ENCODE data around the gene TMEM232. TPM values are rescaled to one million over a fixed set of nuclear protein-coding genes. Genes with fewer than 3 reads are reported as not detected.

Gene TMEM232
- total RNA-seq, 2 experiments from 2014 or later = 1.1 to 1.7 TPM

- Mint-ChIP-seq H3K36me3 (ENCODE audit: low read depth) (no peaks in the 10 kb centered on the region), H3K9me3 (no peaks in the 10 kb centered on the region), H3K27ac (no peak overlapping the region), H3K27me3 (peaks cover 2% of the 10 kb centered on the region), H3K4me1 (no peaks in the 10 kb centered on the region), H3K4me3 (no peak overlapping the region)
- DNase-seq = no peak
- ChIA-PET POLR2A (no interaction called here), CTCF (no interaction called here)
Observed at GRCh38 chr5:110514030-110514429, 212.4 kb downstream of the TMEM232 start.

DNA sequence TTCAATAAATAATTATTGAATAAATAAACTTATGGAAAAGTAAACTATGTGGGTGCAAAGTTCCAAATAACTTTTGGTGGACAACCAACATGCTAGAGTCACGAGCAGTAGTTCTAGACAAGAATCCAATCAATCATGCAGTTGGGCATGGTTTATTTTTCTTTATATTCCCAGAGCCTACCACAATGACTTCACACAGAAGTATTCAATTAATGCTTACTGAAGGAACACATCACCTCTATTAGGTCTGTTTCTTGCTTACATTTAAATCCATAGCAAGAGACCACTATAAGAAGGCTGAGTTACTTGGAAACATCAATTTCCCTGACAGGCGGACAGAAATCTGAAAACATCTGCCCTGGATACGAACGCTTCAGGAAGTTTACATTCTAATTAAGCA lies 214.2 kb downstream of the TMEM232 start:
- no peaks in the 10 kb centered on the region for H3K36me3 Mint-ChIP-seq (ENCODE audit: low read depth)
- no peak overlapping the region for H3K27ac Mint-ChIP-seq
- no peaks in the 10 kb centered on the region for H3K9me3 Mint-ChIP-seq
- H3K27me3 Mint-ChIP-seq = peaks cover 2% of the 10 kb centered on the region
- no peak overlapping the region for H3K4me3 Mint-ChIP-seq
- POLR2A ChIA-PET = no interaction called here
- no peaks in the 10 kb centered on the region for H3K4me1 Mint-ChIP-seq
- CTCF ChIA-PET = no interaction called here
- no peak for DNase-seq

DNA sequence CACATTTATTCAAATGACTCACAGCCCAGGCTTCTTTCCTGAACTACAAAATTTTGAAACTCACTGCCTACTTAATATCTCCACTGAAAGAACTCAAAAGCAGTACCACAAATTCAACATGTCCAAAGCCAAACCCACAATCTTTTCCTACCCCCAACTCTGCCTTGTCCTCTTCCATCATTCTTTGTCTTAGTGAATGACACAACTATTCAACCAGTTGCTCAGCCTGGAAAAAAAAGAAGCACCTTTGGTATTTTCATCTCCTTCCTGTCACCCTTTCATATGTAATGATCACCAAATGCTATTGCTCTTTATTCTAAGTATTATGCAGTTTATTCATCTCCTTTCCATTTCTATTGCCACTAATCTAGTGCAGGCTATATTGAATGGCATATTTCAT lies 216.3 kb downstream of the TMEM232 start:
- no peaks in the 10 kb centered on the region for H3K4me1 Mint-ChIP-seq
- DNase-seq = no peak
- POLR2A ChIA-PET = no interaction called here
- H3K4me3 Mint-ChIP-seq = no peak overlapping the region
- H3K27me3 Mint-ChIP-seq = peaks cover 2% of the 10 kb centered on the region
- H3K27ac Mint-ChIP-seq = no peak overlapping the region
- CTCF ChIA-PET = no interaction called here
- H3K9me3 Mint-ChIP-seq = no peaks in the 10 kb centered on the region
- H3K36me3 Mint-ChIP-seq (ENCODE audit: low read depth) = no peaks in the 10 kb centered on the region

DNA sequence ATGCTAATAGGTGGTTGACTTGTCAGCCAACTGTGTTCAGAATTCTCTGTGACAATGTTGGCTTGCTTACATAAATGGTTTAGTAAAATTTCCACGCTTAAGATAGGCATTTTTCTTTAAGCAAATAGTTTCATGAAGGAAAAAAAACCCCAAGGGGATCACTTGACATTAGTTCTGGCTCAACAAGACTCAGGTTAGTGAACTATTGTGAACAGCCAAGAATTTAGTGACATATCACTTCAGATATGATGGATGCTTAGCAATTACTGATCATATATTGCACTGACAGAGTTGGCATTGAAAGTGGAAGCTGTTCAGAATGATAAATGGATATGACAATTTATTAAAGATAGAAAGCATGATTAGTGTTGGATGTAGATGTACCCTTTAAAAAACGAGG lies 218.5 kb downstream of the TMEM232 start:
- DNase-seq = no peak
- Mint-ChIP-seq H3K4me3 (no peak overlapping the region), H3K4me1 (no peaks in the 10 kb centered on the region), H3K27ac (no peak overlapping the region), H3K9me3 (no peaks in the 10 kb centered on the region), H3K27me3 (no peaks in the 10 kb centered on the region), H3K36me3 (ENCODE audit: low read depth) (no peaks in the 10 kb centered on the region)
- ChIA-PET POLR2A (no interaction called here), CTCF (no interaction called here)

DNA sequence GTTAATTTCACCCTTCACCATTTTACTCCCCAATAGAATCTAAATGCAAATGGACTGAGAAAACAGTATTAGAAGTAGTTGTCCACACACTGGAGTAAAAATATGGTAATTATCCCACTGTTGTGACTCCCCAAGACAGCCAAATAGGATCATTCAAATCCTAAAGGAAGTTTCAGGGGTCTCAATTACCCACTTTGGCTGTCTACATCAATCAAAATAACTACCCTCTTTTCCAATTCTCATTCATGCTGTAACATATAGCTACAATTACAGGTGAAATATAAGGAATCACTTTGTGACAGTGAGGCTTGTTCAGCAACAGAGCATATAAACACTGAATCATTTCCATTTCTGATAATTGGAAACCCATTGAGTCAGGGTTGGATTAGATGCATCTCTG lies 220.1 kb downstream of the TMEM232 start:
- no peak overlapping the region for H3K4me3 Mint-ChIP-seq
- ChIA-PET POLR2A (no interaction called here), CTCF (no interaction called here)
- DNase-seq = no peak
- H3K27me3 Mint-ChIP-seq = no peaks in the 10 kb centered on the region
- H3K4me1 Mint-ChIP-seq = no peaks in the 10 kb centered on the region
- no peak overlapping the region for H3K27ac Mint-ChIP-seq
- no peaks in the 10 kb centered on the region for H3K9me3 Mint-ChIP-seq
- no peaks in the 10 kb centered on the region for H3K36me3 Mint-ChIP-seq (ENCODE audit: low read depth)

DNA sequence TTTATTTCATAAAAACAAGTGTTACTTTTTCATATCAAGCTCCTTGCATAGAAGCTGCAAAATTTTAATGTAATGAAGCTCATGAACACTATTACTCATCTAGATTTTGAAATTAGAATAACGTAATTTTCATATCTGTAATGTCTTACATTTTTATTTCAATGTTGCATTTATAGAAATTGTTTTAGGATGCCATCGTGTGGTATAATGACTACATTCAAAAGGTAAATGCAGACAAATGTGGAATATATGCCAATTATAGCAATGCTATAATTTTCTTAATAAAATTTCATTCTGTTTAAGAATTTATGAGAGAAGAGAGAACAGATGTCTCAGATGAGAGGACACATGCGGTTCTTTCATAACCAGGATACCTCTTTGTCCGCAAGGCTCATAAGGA lies 230.2 kb downstream of the TMEM232 start:
- H3K36me3 Mint-ChIP-seq (ENCODE audit: low read depth) = no peaks in the 10 kb centered on the region
- H3K4me3 Mint-ChIP-seq = no peak overlapping the region
- DNase-seq = no peak
- POLR2A ChIA-PET = no interaction called here
- H3K4me1 Mint-ChIP-seq = no peaks in the 10 kb centered on the region
- no peaks in the 10 kb centered on the region for H3K27me3 Mint-ChIP-seq
- CTCF ChIA-PET = no interaction called here
- no peak overlapping the region for H3K27ac Mint-ChIP-seq
- H3K9me3 Mint-ChIP-seq = no peaks in the 10 kb centered on the region

- no peak overlapping the region for H3K27ac Mint-ChIP-seq
- ChIA-PET POLR2A (no interaction called here), CTCF (no interaction called here)
- H3K4me1 Mint-ChIP-seq = no peaks in the 10 kb centered on the region
- no peaks in the 10 kb centered on the region for H3K9me3 Mint-ChIP-seq
- DNase-seq = no peak
- H3K27me3 Mint-ChIP-seq = no peaks in the 10 kb centered on the region
- H3K36me3 Mint-ChIP-seq (ENCODE audit: low read depth) = no peaks in the 10 kb centered on the region
- H3K4me3 Mint-ChIP-seq = no peak overlapping the region
Observed at GRCh38 chr5:110492446-110492845, 234.0 kb downstream of the TMEM232 start.

GRCh38 chr5:110478895-110479294 lies 247.6 kb downstream of the TMEM232 start:
- no peak for DNase-seq
- ChIA-PET CTCF (no interaction called here), POLR2A (no interaction called here)
- Mint-ChIP-seq H3K36me3 (ENCODE audit: low read depth) (no peaks in the 10 kb centered on the region), H3K9me3 (no peaks in the 10 kb centered on the region), H3K27me3 (no peaks in the 10 kb centered on the region), H3K4me3 (no peak overlapping the region), H3K27ac (no peak overlapping the region), H3K4me1 (no peaks in the 10 kb centered on the region)

- Mint-ChIP-seq H3K4me3 (no peak overlapping the region), H3K4me1 (no peaks in the 10 kb centered on the region), H3K9me3 (no peaks in the 10 kb centered on the region), H3K27ac (no peak overlapping the region), H3K27me3 (no peaks in the 10 kb centered on the region), H3K36me3 (ENCODE audit: low read depth) (no peaks in the 10 kb centered on the region)
- ChIA-PET POLR2A (no interaction called here), CTCF (no interaction called here)
- DNase-seq = no peak
Observed at GRCh38 chr5:110477911-110478310, 248.6 kb downstream of the TMEM232 start.

DNA sequence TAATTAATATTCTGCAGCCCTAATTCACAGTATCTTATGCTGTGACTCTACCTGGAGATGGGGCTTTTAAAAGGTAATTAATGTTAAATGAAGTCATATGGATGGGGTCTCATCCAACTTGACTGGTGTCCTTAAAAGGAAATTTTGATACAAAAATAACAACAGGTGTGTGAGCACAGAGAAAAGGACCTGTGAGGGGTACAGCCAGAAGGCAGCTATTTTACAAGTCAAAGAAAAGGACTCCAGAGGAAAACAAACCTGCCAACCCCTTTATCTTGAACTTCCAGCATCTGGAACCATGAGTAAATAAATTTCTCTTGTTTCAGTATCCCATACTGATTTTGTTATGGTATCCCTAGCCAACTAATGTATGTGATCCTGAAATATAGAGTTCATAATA lies 250.3 kb downstream of the TMEM232 start:
- no peaks in the 10 kb centered on the region for H3K9me3 Mint-ChIP-seq
- POLR2A ChIA-PET = no interaction called here

GRCh38 chr5:110475529-110475928 lies 250.9 kb downstream of the TMEM232 start:
- ChIA-PET POLR2A (no interaction called here), CTCF (no interaction called here)
- no peak for DNase-seq
- Mint-ChIP-seq H3K27ac (no peak overlapping the region), H3K9me3 (peaks cover 3% of the 10 kb centered on the region), H3K36me3 (ENCODE audit: low read depth) (no peaks in the 10 kb centered on the region), H3K4me3 (no peak overlapping the region), H3K27me3 (no peaks in the 10 kb centered on the region), H3K4me1 (no peaks in the 10 kb centered on the region)

More for the DNA sequence above, 250.3 kb downstream of the TMEM232 start:
- H3K4me3 Mint-ChIP-seq = no peak overlapping the region
- no peak overlapping the region for H3K27ac Mint-ChIP-seq
- no peaks in the 10 kb centered on the region for H3K36me3 Mint-ChIP-seq (ENCODE audit: low read depth)
- H3K27me3 Mint-ChIP-seq = no peaks in the 10 kb centered on the region
- CTCF ChIA-PET = no interaction called here
- no peak for DNase-seq
- no peaks in the 10 kb centered on the region for H3K4me1 Mint-ChIP-seq

- Mint-ChIP-seq H3K27ac (no peak overlapping the region), H3K36me3 (ENCODE audit: low read depth) (no peaks in the 10 kb centered on the region), H3K4me3 (no peak overlapping the region), H3K4me1 (no peaks in the 10 kb centered on the region), H3K27me3 (no peaks in the 10 kb centered on the region), H3K9me3 (peaks cover 5% of the 10 kb centered on the region)
- POLR2A ChIA-PET = no interaction called here
- CTCF ChIA-PET = no interaction called here
- DNase-seq = no peak
Observed at GRCh38 chr5:110469486-110469885, 257.0 kb downstream of the TMEM232 start.

DNA sequence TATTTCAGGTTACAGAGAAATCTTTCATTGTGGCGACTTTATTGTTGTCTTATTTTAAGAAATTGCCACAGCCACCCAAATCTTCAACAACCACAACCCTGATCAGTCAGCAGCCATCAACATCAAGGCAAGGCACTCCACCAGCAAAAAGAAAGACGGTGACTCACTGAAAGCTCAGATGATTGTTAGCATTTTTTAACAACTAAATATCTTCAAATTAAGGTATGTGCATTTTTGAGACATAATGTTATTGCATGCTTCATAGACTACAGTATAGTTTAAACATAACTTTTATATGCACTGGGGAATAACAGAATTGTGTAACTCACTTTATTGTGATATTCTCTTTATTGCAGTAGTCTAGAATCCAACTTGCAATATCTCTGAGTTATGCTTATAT lies 263.4 kb downstream of the TMEM232 start:
- Mint-ChIP-seq H3K9me3 (no peaks in the 10 kb centered on the region), H3K27ac (no peak overlapping the region), H3K4me1 (no peaks in the 10 kb centered on the region), H3K36me3 (ENCODE audit: low read depth) (no peaks in the 10 kb centered on the region), H3K27me3 (no peaks in the 10 kb centered on the region), H3K4me3 (no peak overlapping the region)
- POLR2A ChIA-PET = no interaction called here
- CTCF ChIA-PET = no interaction called here
- no peak for DNase-seq

GRCh38 chr5:110460837-110461236 lies 265.6 kb downstream of the TMEM232 start:
- no peaks in the 10 kb centered on the region for H3K9me3 Mint-ChIP-seq
- DNase-seq = no peak
- H3K4me1 Mint-ChIP-seq = no peaks in the 10 kb centered on the region
- POLR2A ChIA-PET = no interaction called here
- CTCF ChIA-PET = no interaction called here
- no peaks in the 10 kb centered on the region for H3K27me3 Mint-ChIP-seq
- H3K27ac Mint-ChIP-seq = no peak overlapping the region
- no peaks in the 10 kb centered on the region for H3K36me3 Mint-ChIP-seq (ENCODE audit: low read depth)
- H3K4me3 Mint-ChIP-seq = no peak overlapping the region

DNA sequence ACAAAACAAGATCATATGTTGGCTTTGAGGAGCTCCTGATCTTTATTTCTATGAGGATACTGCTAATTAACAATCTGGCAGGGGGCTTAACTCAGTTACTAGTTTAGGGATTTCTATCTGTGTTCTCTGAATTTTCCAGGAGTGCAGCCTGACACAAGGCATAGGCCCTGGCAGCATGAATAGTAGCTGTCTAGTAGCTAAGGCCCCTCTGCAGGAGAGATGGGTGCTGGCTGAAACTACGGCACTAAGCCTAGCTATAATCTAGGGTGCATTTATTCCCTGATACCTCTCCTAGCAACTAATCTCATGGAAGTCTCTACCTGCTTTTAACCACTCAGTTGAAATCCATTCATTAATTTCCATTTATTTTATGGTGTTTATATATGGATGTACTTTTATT lies 268.2 kb downstream of the TMEM232 start:
- H3K27ac Mint-ChIP-seq = no peak overlapping the region
- DNase-seq = no peak
- H3K4me3 Mint-ChIP-seq = no peak overlapping the region
- H3K4me1 Mint-ChIP-seq = no peaks in the 10 kb centered on the region
- no peaks in the 10 kb centered on the region for H3K36me3 Mint-ChIP-seq (ENCODE audit: low read depth)
- POLR2A ChIA-PET = no interaction called here
- no peaks in the 10 kb centered on the region for H3K9me3 Mint-ChIP-seq
- H3K27me3 Mint-ChIP-seq = no peaks in the 10 kb centered on the region
- CTCF ChIA-PET = no interaction called here
